ENCODE data around the gene TRMT1.

GRCh38 chr19:13083008-13083404, 33.5 kb downstream of the TRMT1 start:
- TF ChIP-seq ZNF274 (IDR thresholded peaks at IDR 0.05; ENCODE audit: low read depth, low read length) (no peak), YY1 (IDR thresholded peaks at IDR 0.05; ENCODE audit: insufficient read depth, insufficient read length) (no peak), SUZ12 (IDR thresholded peaks at IDR 0.05; ENCODE audit: extremely low read depth, insufficient read depth, insufficient read length) (no peak)
